Muscle of back (tissue), 11 donors: Measurements from ENCODE around the gene ORM2. TPM values are rescaled to one million over a fixed set of nuclear protein-coding genes. Genes with fewer than 3 reads are reported as not detected.
"Not testable (repeated sequence)": the region's sequence is repeated elsewhere in the genome, so short reads cannot be mapped to it uniquely, and the experiment has no call there.

ENCODE experiments used
- DNase-seq, 3 donors: peaks; one replicate each; pipeline versions ENCODE4 v3.0.0 to v3.0.0-alpha.2; 2013
- polyA plus RNA-seq, 10 donors: library from polyadenylated mRNA; unstranded; fragments of 120-200 nt; gene quantifications; one replicate each; pipeline ENCODE4 v1.2.1, GENCODE V29; 2013; ENCODE audit not compliant: insufficient read length in 10 of 10

The ORM2 gene
- polyA plus RNA-seq, 10 donors: 0.21 TPM; not detected in 9

GRCh38 chr9:114330636-114331035 is 967 bp downstream of the ORM2 start:
- DNase-seq: no peak

- not testable (repeated sequence) for DNase-seq
These were observed 1.8 kb downstream of the ORM2 start for GRCh38 chr9:114331229-114332195.

- DNase-seq: not testable (repeated sequence)
These were observed 2.9 kb downstream of the ORM2 start for GRCh38 chr9:114332474-114333040.

GRCh38 chr9:114333718-114334117 is 4.0 kb downstream of the ORM2 start:
- DNase-seq: not testable (repeated sequence)

GRCh38 chr9:114334490-114334889 is 4.8 kb downstream of the ORM2 start:
- no peak for DNase-seq

- no peak for DNase-seq
These were observed 6.1 kb downstream of the ORM2 start for GRCh38 chr9:114335745-114336144.

- no peak for DNase-seq
These were observed 6.5 kb downstream of the ORM2 start for GRCh38 chr9:114336157-114336556.

GRCh38 chr9:114336699-114337395 is 7.2 kb downstream of the ORM2 start:
- DNase-seq: no peak

GRCh38 chr9:114338187-114338586 is 8.5 kb downstream of the ORM2 start:
- no peak for DNase-seq

- peak in 2 of 3 donors; percentile 22 to 47 for DNase-seq
These were observed 9.7 kb downstream of the ORM2 start for GRCh38 chr9:114339130-114339908.

- DNase-seq: no peak
These were observed 11.6 kb downstream of the ORM2 start for GRCh38 chr9:114341152-114341830.

- no peak for DNase-seq
These were observed 12.3 kb downstream of the ORM2 start for GRCh38 chr9:114341991-114342390.

GRCh38 chr9:114342755-114343440 is 13.2 kb downstream of the ORM2 start:
- DNase-seq: no peak

- no peak for DNase-seq
These were observed 14.0 kb downstream of the ORM2 start for GRCh38 chr9:114343471-114344187.

- DNase-seq: no peak
These were observed 14.5 kb downstream of the ORM2 start for GRCh38 chr9:114344188-114344566.

- DNase-seq: no peak
These were observed 15.0 kb downstream of the ORM2 start for GRCh38 chr9:114344692-114345091.

- no peak for DNase-seq
These were observed 15.9 kb downstream of the ORM2 start for GRCh38 chr9:114345493-114346065.

- DNase-seq: no peak
These were observed 16.5 kb downstream of the ORM2 start for GRCh38 chr9:114346146-114346545.

- no peak for DNase-seq
These were observed 18.0 kb downstream of the ORM2 start for GRCh38 chr9:114347675-114348074.
